IPS-NIHi11 (cell line): ENCODE data around the gene EYS.
"Not testable (repeated sequence)": the region's sequence is repeated elsewhere in the genome, so short reads cannot be mapped to it uniquely, and the experiment has no call there.

Experiments used
- DNase-seq: peaks from one replicate; pipeline ENCODE4 v3.0.0; 2012; ENCODE audit warnings: mixed read lengths, low spot score

Gene EYS

GRCh38 chr6:65081756-65082155 lies 625.3 kb downstream of the EYS start:
- no peak for DNase-seq

DNA sequence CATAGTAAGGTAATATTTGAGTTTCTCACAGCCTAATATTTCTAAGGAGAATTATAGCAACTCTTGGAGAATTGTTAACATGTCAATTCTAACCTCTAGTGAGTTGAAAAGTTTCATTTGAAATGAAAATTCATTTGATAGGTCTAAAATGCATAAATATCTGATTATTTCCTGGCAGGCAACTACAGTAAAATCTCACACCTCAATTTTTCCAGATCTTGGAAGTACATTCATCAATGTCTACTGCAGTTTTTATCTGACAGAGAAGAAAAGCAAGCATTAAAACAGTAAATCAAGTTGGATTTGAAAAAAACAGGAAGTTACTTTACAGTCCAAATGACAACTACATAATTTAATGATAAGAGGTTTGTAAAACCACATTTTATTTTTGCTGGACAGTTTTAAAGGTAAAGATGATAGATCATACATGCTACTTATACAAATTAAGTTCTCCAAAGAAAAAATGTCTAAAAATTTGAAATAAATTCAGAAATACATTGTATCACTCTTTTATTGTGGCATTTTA lies 631.3 kb downstream of the EYS start:
- no peak for DNase-seq

DNA sequence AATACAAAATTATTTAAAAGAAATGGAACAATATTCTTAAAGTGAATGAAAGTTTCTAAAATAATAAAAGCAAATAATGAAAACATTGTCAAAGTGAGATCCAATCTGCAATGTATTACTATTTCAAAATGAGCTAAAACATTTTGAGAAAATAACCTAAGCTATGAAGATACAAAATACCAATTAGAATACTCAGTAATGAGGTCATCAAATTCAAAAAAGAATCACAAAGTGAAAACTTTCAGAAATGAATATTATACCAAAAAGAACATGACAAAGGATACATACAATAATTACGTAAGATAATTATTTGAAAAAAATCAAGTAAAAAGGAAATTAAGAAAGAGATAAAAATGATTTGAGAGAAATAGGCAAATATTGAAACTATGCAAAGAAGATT lies 634.5 kb downstream of the EYS start:
- DNase-seq = no peak

- no peak for DNase-seq
Measured at GRCh38 chr6:65071480-65071879, 635.5 kb downstream of the EYS start.

- no peak for DNase-seq
Measured at GRCh38 chr6:65064844-65065243, 642.2 kb downstream of the EYS start.

- DNase-seq = no peak
Measured at GRCh38 chr6:65059568-65059967, 647.5 kb downstream of the EYS start.

DNA sequence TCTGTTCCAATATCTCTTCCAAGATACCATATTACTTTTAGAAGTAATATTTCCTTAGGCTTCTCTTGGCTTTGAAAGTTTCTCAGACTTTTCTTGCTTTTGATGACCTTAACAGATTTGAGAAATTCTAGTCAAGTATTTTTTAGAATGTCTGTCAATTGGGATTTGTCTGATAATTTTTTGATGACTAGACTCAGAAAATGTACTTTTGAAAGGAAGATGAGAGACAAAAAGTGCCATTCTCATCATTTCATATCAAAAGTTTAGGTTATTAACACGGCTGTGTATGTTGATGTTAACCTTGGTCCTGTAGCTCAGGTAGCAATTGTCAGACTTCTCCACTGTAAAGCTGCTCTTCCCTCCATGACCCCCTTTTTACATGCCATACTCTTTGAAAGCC lies 651.5 kb downstream of the EYS start:
- DNase-seq = no peak

DNA sequence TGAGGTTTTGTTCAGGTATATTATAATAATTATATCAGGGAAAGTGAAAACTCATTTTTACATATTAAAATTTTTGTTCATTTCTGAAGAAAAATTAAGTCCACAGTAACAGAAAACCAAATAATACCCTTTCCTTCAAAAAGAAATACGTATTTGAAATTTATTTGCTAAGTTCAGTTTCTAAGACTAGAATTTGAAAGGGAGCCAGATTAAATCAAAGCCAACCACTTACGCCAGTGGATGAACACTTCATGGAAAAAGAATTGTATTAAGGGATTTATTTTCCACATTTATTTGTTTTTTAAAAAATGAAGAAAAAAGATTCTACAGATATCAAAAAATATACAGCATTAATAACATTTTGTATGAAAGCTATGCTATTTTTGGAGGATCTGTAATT lies 654.4 kb downstream of the EYS start:
- DNase-seq = no peak

DNA sequence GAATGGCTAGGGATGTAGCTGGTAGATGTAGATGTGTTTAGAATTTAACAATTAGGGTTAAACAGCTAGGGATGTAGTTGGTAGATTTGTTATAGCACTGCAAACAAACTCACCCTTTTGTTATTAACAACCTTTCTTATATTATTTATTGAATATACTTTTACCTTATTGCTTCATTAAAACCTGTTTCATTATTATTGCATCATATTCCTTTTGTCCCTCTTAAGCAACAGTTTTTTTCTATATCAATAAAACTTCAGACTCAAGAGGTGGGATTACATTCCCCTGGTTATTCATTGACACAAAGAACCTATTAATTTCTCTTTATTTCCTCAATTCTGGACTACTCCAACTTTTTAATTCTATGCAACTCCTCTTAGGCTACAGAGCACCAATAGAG lies 661.2 kb downstream of the EYS start:
- no peak for DNase-seq

DNA sequence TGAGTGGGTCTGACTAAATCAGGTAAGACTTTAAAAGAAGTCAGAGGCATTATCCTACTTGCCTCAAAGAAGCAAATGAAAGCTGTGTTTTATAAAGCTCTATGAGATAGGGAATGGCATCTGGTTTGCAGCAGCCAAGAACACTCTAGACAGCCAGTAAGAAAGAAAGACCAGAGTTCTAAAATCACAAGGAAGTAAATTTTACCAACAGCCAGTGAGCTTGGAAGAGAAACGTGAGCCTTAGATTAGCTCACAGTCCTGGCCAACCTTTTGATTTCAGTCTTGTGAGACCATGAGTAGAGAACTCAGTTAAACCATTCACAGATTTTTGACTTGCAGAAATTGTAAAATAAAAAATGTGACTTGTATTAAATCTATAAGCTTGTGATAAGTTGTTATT lies 693.0 kb downstream of the EYS start:
- no peak for DNase-seq

GRCh38 chr6:65006788-65007187 lies 700.2 kb downstream of the EYS start:
- no peak for DNase-seq

DNA sequence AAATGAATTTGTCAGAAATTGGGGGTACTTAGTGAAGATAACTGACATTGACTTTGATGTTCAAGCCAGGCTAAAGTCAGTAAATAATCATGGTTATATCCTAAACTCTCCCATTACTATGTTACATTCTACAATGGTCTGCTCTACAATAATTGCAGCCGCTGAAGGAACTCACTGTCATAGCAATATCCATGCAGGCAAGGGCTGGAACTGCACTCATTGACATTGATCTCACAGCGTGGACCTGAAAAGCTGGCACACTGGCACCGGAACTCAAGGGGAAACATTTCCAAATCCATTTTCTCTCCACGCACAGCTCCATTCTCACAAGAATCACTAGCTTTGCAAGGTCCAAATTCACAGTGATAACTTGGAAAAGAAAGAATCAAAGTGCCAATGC lies 702.7 kb downstream of the EYS start:
- no peak for DNase-seq

DNA sequence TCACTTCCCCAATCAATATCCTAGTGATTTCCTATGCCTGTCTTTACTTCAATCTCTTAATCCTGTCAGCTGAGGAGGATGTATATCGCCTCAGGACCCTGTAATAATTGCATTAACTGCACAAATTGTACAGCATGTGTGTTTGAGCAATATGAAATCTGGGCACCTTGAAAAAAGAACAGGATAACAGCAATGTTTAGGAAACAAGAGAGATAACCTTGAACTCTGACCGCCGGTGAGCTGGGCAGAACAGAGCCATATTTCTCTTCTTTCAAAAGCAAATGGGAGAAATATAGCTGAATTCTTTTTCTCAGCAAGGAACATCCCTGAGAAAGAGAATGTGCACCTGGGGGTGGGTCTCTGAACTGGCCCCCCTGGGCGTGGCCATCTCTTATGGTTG lies 704.1 kb downstream of the EYS start:
- not testable (repeated sequence) for DNase-seq

GRCh38 chr6:65000815-65001214 lies 706.2 kb downstream of the EYS start:
- DNase-seq = no peak

- DNase-seq = no peak
Measured at GRCh38 chr6:64998204-64998603, 708.8 kb downstream of the EYS start.

GRCh38 chr6:64996301-64996700 lies 710.7 kb downstream of the EYS start:
- no peak for DNase-seq

GRCh38 chr6:64990652-64991304 lies 716.2 kb downstream of the EYS start:
- no peak for DNase-seq

DNA sequence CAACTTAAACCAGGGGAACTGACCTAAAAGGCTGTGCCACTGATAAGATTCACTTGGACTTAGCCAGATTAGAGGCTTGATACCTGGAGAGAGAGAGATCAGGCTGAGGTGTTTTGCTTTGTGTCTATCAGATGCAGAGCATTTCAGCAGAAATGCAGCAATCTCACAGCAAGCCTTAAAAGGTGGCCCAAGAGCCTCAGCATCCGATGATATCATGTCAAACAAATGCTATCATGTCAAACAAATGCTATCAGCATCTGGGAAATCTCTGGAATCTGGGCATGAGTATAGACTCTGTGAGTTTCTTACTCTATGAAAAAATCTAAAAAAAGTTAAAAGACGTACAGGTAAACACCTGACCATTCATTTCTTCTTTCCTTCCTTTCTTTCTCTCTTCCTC lies 718.9 kb downstream of the EYS start:
- DNase-seq = no peak

GRCh38 chr6:64987066-64987465 lies 720.0 kb downstream of the EYS start:
- no peak for DNase-seq

- DNase-seq = no peak
Measured at GRCh38 chr6:64985726-64986125, 721.3 kb downstream of the EYS start.

DNA sequence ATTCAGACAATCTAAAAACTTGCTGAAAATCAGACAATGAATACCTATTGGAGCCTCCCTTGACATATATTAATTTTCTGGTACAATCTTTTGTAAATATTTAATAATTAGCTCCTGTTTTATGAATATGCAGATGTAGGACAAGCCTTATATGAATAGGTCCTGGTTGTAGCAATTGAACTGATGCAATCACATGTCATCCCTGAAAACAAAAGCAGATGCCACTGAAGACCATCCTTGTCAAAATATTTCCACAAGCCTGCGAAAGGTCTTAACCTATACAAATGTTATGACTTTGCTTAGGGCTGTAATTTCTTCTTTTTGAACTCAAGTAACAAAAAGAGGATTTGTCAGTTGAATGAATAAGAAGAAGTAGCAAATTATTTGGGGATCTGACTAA lies 722.1 kb downstream of the EYS start:
- no peak for DNase-seq

- DNase-seq = no peak
Measured at GRCh38 chr6:64983089-64983488, 723.9 kb downstream of the EYS start.

DNA sequence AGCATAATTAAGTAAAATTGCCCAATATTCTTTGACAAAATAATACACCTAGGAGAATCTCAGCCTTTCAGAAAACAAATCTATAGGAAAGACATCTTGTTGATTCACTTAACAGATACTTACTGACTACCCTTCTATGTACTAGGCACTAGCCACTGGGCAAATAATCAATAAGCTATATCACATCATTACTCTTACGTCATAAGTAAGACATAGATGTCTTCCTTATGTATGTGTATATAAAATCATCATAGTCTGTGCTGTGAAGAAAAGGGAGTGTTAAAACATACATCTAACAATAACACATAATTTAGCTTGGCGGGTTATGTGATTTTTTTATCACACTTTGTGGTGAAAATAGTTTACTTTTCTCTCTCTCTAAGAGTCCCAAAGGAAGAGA lies 733.9 kb downstream of the EYS start:
- DNase-seq = no peak

GRCh38 chr6:64969139-64969538 lies 737.9 kb downstream of the EYS start:
- no peak for DNase-seq
